Measurements from ENCODE around the gene ADGRE2.

GRCh38 chr19:14715841-14716240, 62.5 kb downstream of the ADGRE2 start:
- no peak for TF ChIP-seq CTCF (IDR thresholded peaks at IDR 0.05)
- no peak for TF ChIP-seq POLR2A (IDR thresholded peaks at IDR 0.05)

Measured in uterus (tissue), 2 donors.